ENCODE measurements around the gene CELSR2. TPM values are rescaled to one million over a fixed set of nuclear protein-coding genes. Genes with fewer than 3 reads are reported as not detected.

Gene CELSR2
- polyA plus RNA-seq, 2 of the 4 experiments (the other 2 are of a cell fraction), result 2.5 to 5.9 TPM

DNA sequence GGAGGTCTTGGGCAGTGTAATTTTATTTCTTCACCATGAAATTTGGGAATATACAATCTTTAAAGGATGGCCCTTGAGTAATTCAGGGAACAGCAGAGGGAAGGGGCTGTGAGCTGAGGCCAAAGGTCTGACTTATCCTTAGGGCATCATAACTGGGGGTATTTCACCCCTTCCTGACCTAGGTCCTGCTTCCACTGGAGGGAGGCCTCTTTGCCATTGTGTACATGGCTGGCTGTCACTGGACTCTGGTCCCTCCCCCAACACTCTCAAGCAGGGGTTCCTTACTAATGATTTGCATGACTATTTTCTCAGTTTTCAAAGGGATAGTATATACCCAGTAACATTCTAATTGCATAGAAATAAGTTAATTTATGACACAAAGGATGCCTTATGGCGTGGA is 40.8 kb downstream of the CELSR2 start:
- H3K4me2 ChIP-seq, result no peak overlapping the region
- no peak overlapping the region for H3K27ac ChIP-seq
- TF ChIP-seq EHF (CRISPR knock-in tag; IDR thresholded peaks at IDR 0.05) (no peak), KDM1A (IDR thresholded peaks at IDR 0.05; ENCODE audit: low read depth) (no peak), CHD2 (IDR thresholded peaks at IDR 0.05; ENCODE audit: low read length, partially characterized antibody) (no peak), MAZ (IDR thresholded peaks at IDR 0.05; ENCODE audit: borderline replicate concordance, low read depth, low read length) (no peak), HOXA7 (CRISPR knock-in tag; IDR thresholded peaks at IDR 0.05) (no peak), FOSL2 (IDR thresholded peaks at IDR 0.05) (no peak), FOSL2 (CRISPR knock-in tag; IDR thresholded peaks at IDR 0.05) (no peak), BHLHE40 (IDR thresholded peaks at IDR 0.05; ENCODE audit: low read depth, low read length) (no peak), MYC (IDR thresholded peaks at IDR 0.05; ENCODE audit: borderline replicate concordance, low read length) (no peak), HMGXB4 (CRISPR knock-in tag; IDR thresholded peaks at IDR 0.05; ENCODE audit: borderline replicate concordance) (no peak), FOSB (CRISPR knock-in tag; IDR thresholded peaks at IDR 0.05) (no peak), ZC3H11A (IDR thresholded peaks at IDR 0.05) (no peak), POLR2A (IDR thresholded peaks at IDR 0.05; ENCODE audit: low read length) (no peak), ZSCAN20 (CRISPR knock-in tag; IDR thresholded peaks at IDR 0.05) (no peak)
- TF ChIP-seq, protein P1, sequence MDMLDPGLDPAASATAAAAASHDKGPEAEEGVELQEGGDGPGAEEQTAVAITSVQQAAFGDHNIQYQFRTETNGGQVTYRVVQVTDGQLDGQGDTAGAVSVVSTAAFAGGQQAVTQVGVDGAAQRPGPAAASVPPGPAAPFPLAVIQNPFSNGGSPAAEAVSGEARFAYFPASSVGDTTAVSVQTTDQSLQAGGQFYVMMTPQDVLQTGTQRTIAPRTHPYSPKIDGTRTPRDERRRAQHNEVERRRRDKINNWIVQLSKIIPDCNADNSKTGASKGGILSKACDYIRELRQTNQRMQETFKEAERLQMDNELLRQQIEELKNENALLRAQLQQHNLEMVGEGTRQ (IDR thresholded peaks at IDR 0.05), result no peak
- ChIA-PET POLR2A (no interaction called here), CTCF (no interaction called here)
- ATAC-seq, result no peak
- no peak overlapping the region for H3K4me3 ChIP-seq
- WGBS (ENCODE audit: missing lambda C conversion rate), result 83% methylated on average over 1 of the region's 1 CpG
- H3K4me1 ChIP-seq, result no peaks in the 10 kb centered on the region
- FAIRE-seq, result no peak
- H3K9me3 ChIP-seq, result no peaks in the 10 kb centered on the region
- DNase-seq (ENCODE audit: low read depth in 1 of 2, low spot score in 1 of 2), result no peak

DNA sequence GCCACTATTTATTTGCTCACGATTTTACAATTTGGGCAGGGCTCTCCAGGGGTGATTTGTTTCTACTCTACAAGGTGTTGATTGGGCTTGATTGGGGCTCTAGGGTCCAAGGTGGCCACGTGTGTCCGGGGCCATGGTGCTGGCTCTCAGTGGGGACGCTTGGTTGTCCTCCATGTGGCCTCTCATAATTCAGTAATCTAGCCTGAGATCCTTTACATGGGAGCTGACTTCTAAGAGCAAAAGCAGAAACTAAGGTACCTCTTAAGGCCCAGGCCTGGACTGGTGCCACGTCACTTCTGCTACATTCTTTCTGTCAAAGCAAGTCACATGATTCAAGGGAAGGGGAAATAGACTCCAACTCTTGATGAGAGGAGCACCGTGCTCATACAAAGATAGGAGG is 41.7 kb downstream of the CELSR2 start:
- DNase-seq (ENCODE audit: low read depth in 1 of 2, low spot score in 1 of 2), result no peak
- no peak for TF ChIP-seq MAZ (IDR thresholded peaks at IDR 0.05; ENCODE audit: borderline replicate concordance, low read depth, low read length)
- TF ChIP-seq RARB (CRISPR knock-in tag; IDR thresholded peaks at IDR 0.05), result no peak
- TF ChIP-seq ZNF302 (CRISPR knock-in tag; IDR thresholded peaks at IDR 0.05), result no peak
- no peak for TF ChIP-seq HES2 (IDR thresholded peaks at IDR 0.05)
- no peak for TF ChIP-seq CHD2 (IDR thresholded peaks at IDR 0.05; ENCODE audit: low read length, partially characterized antibody)
- no peak for TF ChIP-seq CHD4 (IDR thresholded peaks at IDR 0.05; ENCODE audit: borderline replicate concordance)
- TF ChIP-seq ZSCAN20 (CRISPR knock-in tag; IDR thresholded peaks at IDR 0.05), result no peak
- TF ChIP-seq KDM1A (IDR thresholded peaks at IDR 0.05; ENCODE audit: low read depth), result no peak
- no peak for TF ChIP-seq CBX8 (IDR thresholded peaks at IDR 0.05)
- no peak for TF ChIP-seq ZC3H11A (IDR thresholded peaks at IDR 0.05)
- no peak for TF ChIP-seq RNF2 (IDR thresholded peaks at IDR 0.05; ENCODE audit: borderline replicate concordance, low read depth)
- TF ChIP-seq MAFK (IDR thresholded peaks at IDR 0.05; ENCODE audit: partially characterized antibody), result no peak
- no peak for TF ChIP-seq NPAS2 (CRISPR knock-in tag; IDR thresholded peaks at IDR 0.05; ENCODE audit: borderline replicate concordance)
- no peak for TF ChIP-seq HOXB13 (CRISPR knock-in tag; IDR thresholded peaks at IDR 0.05; ENCODE audit: low read depth)
- TF ChIP-seq PBX3 (IDR thresholded peaks at IDR 0.05), result no peak
- no peak for TF ChIP-seq FOSB (CRISPR knock-in tag; IDR thresholded peaks at IDR 0.05)
- no peak for TF ChIP-seq NFE2L2 (conservative IDR thresholded peaks at IDR 0.05; ENCODE audit: low read length)
- WGBS (ENCODE audit: missing lambda C conversion rate), result 66% methylated on average over 6 of the region's 6 CpGs
- no peaks in the 10 kb centered on the region for H3K9me3 ChIP-seq
- ChIA-PET POLR2A (no interaction called here), CTCF (interaction anchor here (1.2 kb wide), 1 partner anchor 14 kb away, joined by 3 read pairs; no protein-coding TSS in a partner anchor)
- no peak overlapping the region for H3K27ac ChIP-seq
- H3K4me2 ChIP-seq, result no peak overlapping the region
- H3K4me3 ChIP-seq, result no peak overlapping the region
- no peak for FAIRE-seq
- no peak for ATAC-seq
- H3K4me1 ChIP-seq, result no peaks in the 10 kb centered on the region

All from A549 (cell line).